Astrocyte of the spinal cord (primary cell): Measurements from ENCODE around the gene DCK.

ENCODE experiments used
- DNase-seq: peaks from one replicate; pipeline ENCODE4 v3.0.0; 2011; ENCODE audit warnings: low read depth, low spot score
- H3K4me3 ChIP-seq: 2 replicates; pipeline ENCODE4 v1.5.1; 2011; ENCODE audit warnings: low read depth, mild to moderate bottlenecking, low read length, moderate library complexity
- CTCF ChIP-seq: IDR thresholded peaks from 2 replicates; pipeline ENCODE4 v1.5.1; 2012; ENCODE audit warnings: low read depth, mild to moderate bottlenecking, low read length, inconsistent platforms
- in situ Hi-C: cut with HindIII; loops from 2 replicates; pipeline ENCODE4 v1.10.0; 2017; ENCODE audit warnings: low sequenced_read_pairs

The DCK gene

GRCh38 chr4:70993181-70994068 lies at the start of gene DCK:
Gene DCK, plus strand, starts transcription at chr4:70993649. Its CDS starts 187 bp downstream, at chr4:70993836.
- in situ Hi-C loops, result no loop called here
- DNase-seq, result peak; percentile 92
- TF ChIP-seq CTCF, result no peak
- peak within 1 kb of the TSS; percentile 81 for H3K4me3 ChIP-seq

GRCh38 chr4:70945046-70945445 lies 48.4 kb upstream of the DCK start:
- no peak for DNase-seq
- in situ Hi-C loops, result no loop called here
- TF ChIP-seq CTCF, result no peak

GRCh38 chr4:70945452-70946055 lies 47.9 kb upstream of the DCK start:
- no peak for DNase-seq
- in situ Hi-C loops, result no loop called here
- no peak overlapping the region for H3K4me3 ChIP-seq
- TF ChIP-seq CTCF, result no peak

More at GRCh38 chr4:70945046-70945445, 48.4 kb upstream of the DCK start:
- no peak overlapping the region for H3K4me3 ChIP-seq

GRCh38 chr4:70946939-70947338 lies 46.5 kb upstream of the DCK start:
- in situ Hi-C loops, result no loop called here
- H3K4me3 ChIP-seq, result no peak overlapping the region
- no peak for TF ChIP-seq CTCF
- no peak for DNase-seq

- in situ Hi-C loops, result no loop called here
- no peak for TF ChIP-seq CTCF
- DNase-seq, result no peak
- no peak overlapping the region for H3K4me3 ChIP-seq
Observed at GRCh38 chr4:70948665-70949260, 44.7 kb upstream of the DCK start.

- no peak for TF ChIP-seq CTCF
- DNase-seq, result peak; percentile 32
- H3K4me3 ChIP-seq, result no peak overlapping the region
- in situ Hi-C loops, result no loop called here
Observed at GRCh38 chr4:70954032-70954431, 39.4 kb upstream of the DCK start.
